Measurements from ENCODE around the gene PODXL2. TPM values are rescaled to one million over a fixed set of nuclear protein-coding genes. Genes with fewer than 3 reads are reported as not detected.
"Not testable (repeated sequence)": the region's sequence is repeated elsewhere in the genome, so short reads cannot be mapped to it uniquely, and the experiment has no call there.

Gene PODXL2
- total RNA-seq, 2 experiments from 2014 or later, result 4.0 to 4.2 TPM

DNA sequence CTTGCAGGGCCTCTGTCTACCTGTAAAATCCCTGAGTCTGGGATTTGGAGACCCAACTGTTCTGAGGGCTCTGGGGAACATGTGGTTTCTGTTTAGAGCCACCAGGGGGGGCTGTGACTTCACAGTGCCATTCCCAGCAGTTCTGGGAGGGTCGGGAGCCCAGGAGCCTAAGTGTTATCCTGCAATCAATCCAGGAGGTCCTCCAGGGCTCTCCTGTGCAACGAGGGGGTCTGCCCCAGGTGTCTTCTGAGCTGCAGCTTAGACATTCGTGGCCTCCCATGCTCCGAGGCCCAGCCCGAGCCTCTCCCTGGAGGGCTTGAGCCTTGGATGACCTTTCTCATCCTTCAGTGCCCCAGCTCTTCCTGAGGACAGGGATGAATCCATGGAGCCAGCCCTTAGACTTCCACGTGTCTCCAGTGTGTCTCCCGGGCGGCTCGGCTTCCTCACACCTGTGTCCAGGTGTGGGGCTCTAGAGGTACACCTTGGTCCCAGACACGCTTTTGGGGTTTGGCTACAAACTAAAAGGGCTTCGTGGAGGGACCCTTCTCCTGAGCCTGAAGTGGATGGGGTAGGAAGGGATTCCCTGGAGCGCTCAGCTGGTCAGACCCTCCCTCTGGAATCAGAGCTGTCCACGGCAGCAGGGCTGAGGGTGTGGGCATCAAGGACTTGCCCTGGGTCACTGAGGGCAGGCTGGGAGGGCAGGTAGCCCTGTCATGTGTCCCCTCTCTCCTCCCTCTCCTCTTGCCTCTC, 23.4 kb downstream of the PODXL2 start:
- CTCF ChIA-PET, result interaction anchor here (0.6 to 1.3 kb wide), 3 partner anchors 20 to 357 kb away, joined by 3 read pairs; no protein-coding TSS in a partner anchor
- H3K36me3 ChIP-seq (ENCODE audit: insufficient read depth, low read length), result no peaks in the 10 kb centered on the region
- TF ChIP-seq, protein P1, sequence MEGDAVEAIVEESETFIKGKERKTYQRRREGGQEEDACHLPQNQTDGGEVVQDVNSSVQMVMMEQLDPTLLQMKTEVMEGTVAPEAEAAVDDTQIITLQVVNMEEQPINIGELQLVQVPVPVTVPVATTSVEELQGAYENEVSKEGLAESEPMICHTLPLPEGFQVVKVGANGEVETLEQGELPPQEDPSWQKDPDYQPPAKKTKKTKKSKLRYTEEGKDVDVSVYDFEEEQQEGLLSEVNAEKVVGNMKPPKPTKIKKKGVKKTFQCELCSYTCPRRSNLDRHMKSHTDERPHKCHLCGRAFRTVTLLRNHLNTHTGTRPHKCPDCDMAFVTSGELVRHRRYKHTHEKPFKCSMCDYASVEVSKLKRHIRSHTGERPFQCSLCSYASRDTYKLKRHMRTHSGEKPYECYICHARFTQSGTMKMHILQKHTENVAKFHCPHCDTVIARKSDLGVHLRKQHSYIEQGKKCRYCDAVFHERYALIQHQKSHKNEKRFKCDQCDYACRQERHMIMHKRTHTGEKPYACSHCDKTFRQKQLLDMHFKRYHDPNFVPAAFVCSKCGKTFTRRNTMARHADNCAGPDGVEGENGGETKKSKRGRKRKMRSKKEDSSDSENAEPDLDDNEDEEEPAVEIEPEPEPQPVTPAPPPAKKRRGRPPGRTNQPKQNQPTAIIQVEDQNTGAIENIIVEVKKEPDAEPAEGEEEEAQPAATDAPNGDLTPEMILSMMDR (IDR thresholded peaks at IDR 0.05), result peak; percentile 83
- H3K36me3 Mint-ChIP-seq (ENCODE audit: low read depth), result no peaks in the 10 kb centered on the region
- H3K4me1 ChIP-seq (ENCODE audit: insufficient read depth, low read length), result peaks cover 4% of the 10 kb centered on the region
- no peaks in the 10 kb centered on the region for H3K4me1 Mint-ChIP-seq (ENCODE audit: low read depth)
- no peak overlapping the region for H3K27ac Mint-ChIP-seq
- H3K27ac ChIP-seq (ENCODE audit: low read depth in 1 of 2, low read length in 2 of 2), result no peak overlapping the region
- DNase-seq (peak in 6 of 14 experiments; percentile 16 to 74 (median 44)), ATAC-seq (ENCODE audit: poor library complexity) (peak; percentile 61)
- intact Hi-C loops (cut with DNase I, micrococcal nuclease), result loop anchor here (1.0 to 5.0 kb wide), 3 partner anchors 42 to 319 kb away; no protein-coding TSS in a partner anchor
- H3K27me3 ChIP-seq (ENCODE audit: control insufficient read depth in 1 of 2, insufficient read depth in 2 of 2, low read length in 2 of 2), result no peaks in the 10 kb centered on the region
- H3K9me3 ChIP-seq (ENCODE audit: control insufficient read depth in 1 of 2, insufficient read depth in 1 of 2, low read length in 2 of 2), result no peaks in the 10 kb centered on the region
- H3K4me3 ChIP-seq (ENCODE audit: low read length), result no peak overlapping the region
- H3K9me3 Mint-ChIP-seq, result no peaks in the 10 kb centered on the region
- H3K4me3 Mint-ChIP-seq, result no peak overlapping the region
- POLR2A ChIA-PET, result no interaction called here
- H3K27me3 Mint-ChIP-seq, result no peaks in the 10 kb centered on the region

DNA sequence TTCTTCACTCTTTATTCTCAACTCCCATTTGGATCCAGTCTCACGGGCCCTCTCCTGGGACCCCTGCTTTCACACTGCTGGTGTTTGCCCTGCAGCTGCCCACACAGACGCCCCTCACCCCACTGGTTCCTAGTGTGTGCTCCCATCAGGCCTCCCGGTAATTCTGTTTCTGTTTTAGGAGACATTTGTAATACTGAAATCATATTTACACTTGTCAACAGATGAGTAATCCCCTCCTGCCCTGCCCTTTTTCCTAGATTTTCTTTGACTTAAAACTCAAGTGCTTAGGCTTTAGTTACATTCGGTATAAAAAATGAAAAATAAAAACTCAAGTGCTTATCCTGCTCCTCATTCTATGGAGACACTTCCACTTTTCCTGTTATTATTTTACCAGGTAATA, 25.4 kb downstream of the PODXL2 start:
- ATAC-seq (ENCODE audit: poor library complexity), result no peak

DNA sequence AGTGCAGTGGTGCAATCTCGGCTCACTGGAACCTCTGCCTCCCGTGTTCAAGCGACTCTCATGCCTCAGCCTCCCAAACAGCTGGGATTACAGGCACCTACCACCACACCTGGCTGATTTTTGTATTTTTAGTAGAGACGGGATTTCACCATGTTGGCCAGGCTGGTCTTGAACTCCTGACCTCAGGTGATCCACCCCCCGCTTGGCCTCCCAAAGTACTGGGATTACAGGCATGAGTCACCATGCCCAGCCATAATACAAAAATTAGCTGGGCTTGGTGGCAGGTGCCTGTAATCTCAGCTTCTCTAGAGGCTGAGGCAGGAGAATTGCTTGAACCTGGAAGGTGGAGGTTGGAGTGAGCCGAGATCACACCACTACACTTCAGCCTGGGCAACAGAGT, 26.0 kb downstream of the PODXL2 start:
- CTCF ChIA-PET; H3K9me3 Mint-ChIP-seq; ATAC-seq (ENCODE audit: poor library complexity); H3K36me3 ChIP-seq (ENCODE audit: insufficient read depth, low read length); POLR2A ChIA-PET; H3K27ac Mint-ChIP-seq; H3K27ac ChIP-seq (ENCODE audit: low read depth in 1 of 2, low read length in 2 of 2); DNase-seq; H3K36me3 Mint-ChIP-seq (ENCODE audit: low read depth); H3K27me3 Mint-ChIP-seq; H3K4me1 ChIP-seq (ENCODE audit: insufficient read depth, low read length); H3K4me1 Mint-ChIP-seq (ENCODE audit: low read depth); H3K27me3 ChIP-seq (ENCODE audit: control insufficient read depth in 1 of 2, insufficient read depth in 2 of 2, low read length in 2 of 2); H3K4me3 Mint-ChIP-seq; H3K9me3 ChIP-seq (ENCODE audit: control insufficient read depth in 1 of 2, insufficient read depth in 1 of 2, low read length in 2 of 2); H3K4me3 ChIP-seq (ENCODE audit: low read length): not testable (repeated sequence)
- intact Hi-C loops (cut with DNase I, micrococcal nuclease), result loop anchor here in 1 of 2 experiments (5.0 kb wide), 1 partner anchor 177 kb away; no protein-coding TSS in a partner anchor

More for the DNA sequence above, 25.4 kb downstream of the PODXL2 start:
- H3K4me1 Mint-ChIP-seq (ENCODE audit: low read depth), result no peaks in the 10 kb centered on the region
- peaks cover 4% of the 10 kb centered on the region for H3K4me1 ChIP-seq (ENCODE audit: insufficient read depth, low read length)
- no peaks in the 10 kb centered on the region for H3K36me3 Mint-ChIP-seq (ENCODE audit: low read depth)
- intact Hi-C loops (cut with DNase I, micrococcal nuclease), result loop anchor here in 1 of 2 experiments (5.0 kb wide), 1 partner anchor 178 kb away; no protein-coding TSS in a partner anchor
- POLR2A ChIA-PET, result no interaction called here
- CTCF ChIA-PET, result no interaction called here
- no peak overlapping the region for H3K4me3 ChIP-seq (ENCODE audit: low read length)
- H3K27me3 ChIP-seq (ENCODE audit: control insufficient read depth in 1 of 2, insufficient read depth in 2 of 2, low read length in 2 of 2), result no peaks in the 10 kb centered on the region
- TF ChIP-seq, protein P1 (IDR thresholded peaks at IDR 0.05), result no peak
- no peak for DNase-seq
- H3K9me3 Mint-ChIP-seq, result no peaks in the 10 kb centered on the region
- H3K27ac ChIP-seq (ENCODE audit: low read depth in 1 of 2, low read length in 2 of 2), result no peak overlapping the region
- no peaks in the 10 kb centered on the region for H3K36me3 ChIP-seq (ENCODE audit: insufficient read depth, low read length)
- no peaks in the 10 kb centered on the region for H3K9me3 ChIP-seq (ENCODE audit: control insufficient read depth in 1 of 2, insufficient read depth in 1 of 2, low read length in 2 of 2)
- H3K27me3 Mint-ChIP-seq, result no peaks in the 10 kb centered on the region
- H3K4me3 Mint-ChIP-seq, result no peak overlapping the region
- H3K27ac Mint-ChIP-seq, result no peak overlapping the region

Data from CD4-positive, alpha-beta T cell (primary cell).